Stimulated activated CD8-positive, alpha-beta memory T cell treated with anti-CD3 and anti-CD28 coated beads, Interleukin-4, amount 100 ng/mL, for 1 hour (primary cell): ENCODE data around the gene SMG5.
"Not testable (repeated sequence)": the region's sequence is repeated elsewhere in the genome, so short reads cannot be mapped to it uniquely, and the experiment has no call there.

Experiments used
- DNase-seq, 2 donors: peaks; one replicate each; pipeline ENCODE4 v3.0.0-alpha.2; 2020; ENCODE audit warnings: low read depth in 2 of 2, low spot score in 1 of 2

Gene SMG5

GRCh38 chr1:156244712-156245111, 37.9 kb downstream of the SMG5 start:
- DNase-seq = no peak

GRCh38 chr1:156244126-156244525, 38.5 kb downstream of the SMG5 start:
- DNase-seq = no peak

DNA sequence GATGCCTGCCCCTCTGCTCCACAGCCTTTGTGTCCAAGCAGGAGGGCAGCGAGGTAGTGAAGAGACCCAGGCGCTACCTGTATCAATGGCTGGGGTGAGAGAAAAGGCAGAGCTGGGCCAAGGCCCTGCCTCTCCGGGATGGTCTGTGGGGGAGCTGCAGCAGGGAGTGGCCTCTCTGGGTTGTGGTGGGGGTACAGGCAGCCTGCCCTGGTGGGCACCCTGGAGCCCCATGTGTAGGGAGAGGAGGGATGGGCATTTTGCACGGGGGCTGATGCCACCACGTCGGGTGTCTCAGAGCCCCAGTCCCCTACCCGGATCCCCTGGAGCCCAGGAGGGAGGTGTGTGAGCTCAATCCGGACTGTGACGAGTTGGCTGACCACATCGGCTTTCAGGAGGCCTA, 39.9 kb downstream of the SMG5 start:
- no peak for DNase-seq

DNA sequence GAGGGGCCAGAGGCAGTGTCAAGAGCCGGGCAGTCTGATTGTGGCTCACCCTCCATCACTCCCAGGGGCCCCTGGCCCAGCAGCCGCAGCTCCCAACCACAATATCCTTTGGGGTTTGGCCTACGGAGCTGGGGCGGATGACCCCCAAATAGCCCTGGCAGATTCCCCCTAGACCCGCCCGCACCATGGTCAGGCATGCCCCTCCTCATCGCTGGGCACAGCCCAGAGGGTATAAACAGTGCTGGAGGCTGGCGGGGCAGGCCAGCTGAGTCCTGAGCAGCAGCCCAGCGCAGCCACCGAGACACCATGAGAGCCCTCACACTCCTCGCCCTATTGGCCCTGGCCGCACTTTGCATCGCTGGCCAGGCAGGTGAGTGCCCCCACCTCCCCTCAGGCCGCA, 40.7 kb downstream of the SMG5 start, which contains the start of gene BGLAP:
Gene BGLAP, plus strand, starts transcription at position 259 of the 400 bp plus-strand sequence. Its CDS starts 48 bp downstream, at position 307.
- no peak for DNase-seq

DNA sequence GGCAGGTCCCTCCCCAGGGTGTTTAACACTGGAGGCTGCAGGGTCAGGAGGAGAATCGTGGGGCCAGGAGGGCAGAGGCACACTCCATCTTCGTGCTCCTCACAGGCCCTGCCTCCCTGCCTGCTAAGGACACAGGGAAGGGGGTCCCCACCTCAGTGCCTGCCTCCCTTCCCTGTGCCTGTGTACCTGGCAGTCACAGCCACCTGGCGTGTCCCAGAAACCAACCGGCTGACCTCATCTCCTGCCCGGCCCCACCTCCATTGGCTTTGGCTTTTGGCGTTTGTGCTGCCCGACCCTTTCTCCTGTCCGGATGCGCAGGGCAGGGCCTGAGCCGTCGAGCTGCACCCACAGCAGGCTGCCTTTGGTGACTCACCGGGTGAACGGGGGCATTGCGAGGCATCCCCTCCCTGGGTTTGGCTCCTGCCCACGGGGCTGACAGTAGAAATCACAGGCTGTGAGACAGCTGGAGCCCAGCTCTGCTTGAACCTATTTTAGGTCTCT, 41.3 kb downstream of the SMG5 start:
- no peak for DNase-seq

- DNase-seq = no peak
Measured at GRCh38 chr1:156238248-156238647, 44.4 kb downstream of the SMG5 start.

- DNase-seq = no peak
Measured at GRCh38 chr1:156236164-156236563, 46.5 kb downstream of the SMG5 start.

DNA sequence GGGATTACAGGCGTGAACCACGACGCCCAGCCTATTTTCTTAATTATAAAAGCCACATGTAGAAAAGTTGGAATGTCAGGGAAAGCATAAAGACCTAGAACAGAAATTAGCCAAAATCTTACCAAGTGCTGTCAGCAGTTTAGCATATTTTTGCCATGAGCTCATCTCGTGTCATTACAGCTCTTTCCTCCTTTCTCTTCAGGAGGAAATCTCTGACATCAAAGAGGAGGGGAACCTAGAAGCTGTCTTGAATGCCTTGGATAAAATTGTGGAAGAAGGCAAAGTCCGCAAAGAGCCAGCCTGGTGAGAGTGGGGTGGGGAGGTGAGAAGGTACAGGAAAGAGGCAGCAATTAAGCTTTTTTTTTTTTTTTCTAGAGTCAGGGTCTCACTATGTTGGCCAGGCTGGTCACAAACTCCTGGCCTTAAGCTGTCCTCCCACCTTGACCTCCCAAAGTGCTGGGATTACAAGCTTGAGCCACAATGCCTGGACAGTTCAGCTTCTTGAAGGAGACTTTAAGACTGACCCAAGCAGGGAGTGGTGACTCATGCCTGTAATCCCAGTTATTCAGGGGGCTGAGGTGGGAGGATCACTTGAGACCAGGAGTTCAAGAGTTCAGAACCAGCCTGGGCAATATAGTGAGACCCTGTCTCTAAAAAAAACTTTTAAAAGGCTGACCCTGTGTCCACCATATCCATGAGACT, 49.0 kb downstream of the SMG5 start:
- no peak for DNase-seq

- DNase-seq = no peak
Measured at GRCh38 chr1:156232201-156232894, 50.3 kb downstream of the SMG5 start.

- DNase-seq = no peak
Measured at GRCh38 chr1:156230473-156230837, 52.2 kb downstream of the SMG5 start.

DNA sequence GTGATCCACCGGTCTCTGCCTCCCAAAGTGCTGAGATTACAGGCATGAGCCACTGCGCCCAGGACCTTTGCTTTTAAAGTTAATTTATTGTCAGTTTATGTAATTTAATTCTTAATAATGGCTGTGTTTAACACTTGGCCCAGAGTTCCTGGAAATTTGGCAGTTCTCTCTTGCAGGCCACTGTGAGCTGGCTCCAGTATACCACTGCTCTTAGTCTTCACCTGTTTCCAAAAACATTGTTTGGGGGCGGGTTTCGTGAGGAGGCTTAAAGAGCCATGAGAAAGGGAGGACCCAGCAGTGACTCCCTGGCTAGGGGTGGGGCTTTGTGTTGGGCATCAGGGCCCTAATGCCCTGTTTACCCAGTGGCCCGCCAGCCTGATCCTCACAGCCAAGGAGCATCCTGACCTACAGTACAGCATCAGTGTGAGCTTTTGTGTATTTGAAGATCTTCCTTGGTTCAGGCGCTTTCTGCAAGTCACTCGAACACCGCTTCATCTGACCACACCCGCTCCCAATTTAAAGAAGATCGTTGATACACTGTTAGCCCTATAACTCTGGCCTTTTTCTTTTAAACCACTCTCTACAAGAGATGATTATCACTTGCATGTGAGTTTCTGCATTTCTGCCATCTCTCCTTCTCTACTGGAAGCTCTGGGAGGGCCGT, 52.7 kb downstream of the SMG5 start:
- no peak for DNase-seq

- DNase-seq = no peak
Measured at GRCh38 chr1:156228501-156228900, 54.1 kb downstream of the SMG5 start.

GRCh38 chr1:156226782-156227181, 55.8 kb downstream of the SMG5 start:
- DNase-seq = no peak

- no peak for DNase-seq
Measured at GRCh38 chr1:156226116-156226538, 56.5 kb downstream of the SMG5 start.

DNA sequence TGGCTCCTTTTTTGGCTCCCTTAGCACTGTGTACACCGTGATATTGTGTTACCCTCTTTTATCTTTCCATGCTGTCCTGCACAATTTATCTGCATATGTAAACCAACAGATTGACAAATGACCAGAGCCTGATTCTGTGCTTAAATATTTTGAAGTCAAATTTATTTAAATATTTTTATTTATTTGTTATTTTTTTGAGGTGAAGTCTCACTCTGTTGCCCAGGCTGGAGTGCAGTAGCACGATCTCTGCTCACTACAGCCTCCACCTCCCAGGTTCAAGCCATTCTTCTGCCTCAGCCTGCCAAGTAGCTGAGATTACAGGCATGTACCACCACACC, 57.0 kb downstream of the SMG5 start:
- no peak for DNase-seq

GRCh38 chr1:156221986-156222692, 60.5 kb downstream of the SMG5 start:
- no peak for DNase-seq

DNA sequence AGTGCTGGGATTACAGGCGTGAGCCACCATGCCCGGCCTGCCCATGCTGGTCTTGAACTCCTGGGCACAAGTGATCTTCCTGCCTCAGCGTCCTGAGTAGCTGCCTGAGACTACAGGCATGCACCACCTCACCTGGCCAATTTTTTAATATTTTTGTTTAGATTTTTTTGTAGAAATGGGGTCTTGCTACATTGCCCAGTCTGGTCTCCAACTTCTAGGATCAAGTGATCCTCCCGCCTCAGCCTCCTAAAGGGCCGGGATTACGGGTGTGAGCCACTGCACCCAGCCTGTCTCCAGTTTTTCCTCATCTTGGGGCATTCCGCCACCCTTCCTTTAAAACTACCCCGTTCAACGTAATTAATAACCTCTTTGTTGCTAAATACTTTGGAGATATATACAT, 62.4 kb downstream of the SMG5 start:
- no peak for DNase-seq

GRCh38 chr1:156217871-156218270, 64.8 kb downstream of the SMG5 start:
- DNase-seq = no peak

- not testable (repeated sequence) for DNase-seq
Measured at GRCh38 chr1:156216361-156217086, 66.1 kb downstream of the SMG5 start.

- no peak for DNase-seq
Measured at GRCh38 chr1:156214024-156214748, 68.4 kb downstream of the SMG5 start.
